Transverse colon (tissue), 4 donors: ENCODE data around the gene SGTB. TPM values are rescaled to one million over a fixed set of nuclear protein-coding genes. Genes with fewer than 3 reads are reported as not detected.
"Not testable (repeated sequence)": the region's sequence is repeated elsewhere in the genome, so short reads cannot be mapped to it uniquely, and the experiment has no call there.

ENCODE experiments used
- DNase-seq: peaks from one replicate; pipeline ENCODE4 v3.0.0-alpha.2; 2019
- H3K27ac ChIP-seq, 4 donors: fragments of 200-600 bp; sonication (generic); 2 replicates each; pipeline ENCODE4 v1.5.1; 2016 to 2018; ENCODE audit warnings: inconsistent platforms in 4 of 4
- H3K27me3 ChIP-seq: fragments of 200-600 bp; sonication (generic); 2 replicates; pipeline ENCODE4 v1.5.1; 2017; ENCODE audit warnings: inconsistent platforms
- H3K36me3 ChIP-seq, 4 donors: fragments of 200-600 bp; sonication (generic); 2 replicates each; pipeline ENCODE4 v1.5.1; 2017 to 2019; ENCODE audit warnings: inconsistent platforms in 4 of 4
- H3K4me1 ChIP-seq, 4 donors: fragments of 200-600 bp; sonication (generic); 2 replicates each; pipeline ENCODE4 v1.5.1; 2017 to 2020; ENCODE audit warnings: inconsistent platforms in 4 of 4
- H3K4me3 ChIP-seq, 4 donors: fragments of 200-600 bp; sonication (generic); 1 replicate in 1 of 4; 2 replicates in 3 of 4; pipeline versions ENCODE4 v1.5.1 to v1.6.1; 2017 to 2019; ENCODE audit warnings: inconsistent platforms in 4 of 4
- H3K9me3 ChIP-seq, 2 donors: fragments of 200-600 bp; sonication (generic); 2 replicates each; pipeline ENCODE4 v1.5.1; 2017 to 2019; ENCODE audit warnings: inconsistent platforms in 2 of 2
- EP300 ChIP-seq: sonication (generic); formaldehyde crosslinking; IDR thresholded peaks from one replicate; pipeline ENCODE4 v1.6.1; 2017; ENCODE audit warnings: antibody characterized with exemption, low read depth
- POLR2A ChIP-seq: fragments of 450-650 bp; IDR thresholded peaks from one replicate; pipeline ENCODE4 v1.6.1; 2016; ENCODE audit warnings: antibody characterized with exemption, mild to moderate bottlenecking, moderate library complexity
- POLR2AphosphoS5 ChIP-seq, 3 donors: sonication (generic); formaldehyde crosslinking; IDR thresholded peaks; one replicate each; pipeline ENCODE4 v1.6.1; 2016; ENCODE audit warnings: antibody characterized with exemption in 3 of 3
- WGBS, 2 donors: methylation state at CpG; one replicate each; pipeline ENCODE4 v1.1.5; 2018; ENCODE audit warnings: low coverage in 1 of 2; 5-methylcytosine and 5-hydroxymethylcytosine counted together
- in situ Hi-C, 4 donors: fragments of 200-750 bp; cut with MboI; loops; one replicate each; pipeline versions ENCODE4 v1.15.0 to v1.15.1; 2017; ENCODE audit warnings: low sequenced_read_pairs in 3 of 4, low pct_ligation_motif_present in 1 of 4, low pct_unique_long_range_greater_than_20kb in 1 of 4
- intact Hi-C: fragments of 100-400 bp; cut with DNase I; formaldehyde crosslinking; loops from one replicate; pipeline ENCODE4 v1.15.1; 2023; ENCODE audit warnings: low total_unique reads
- total RNA-seq, 4 donors: library from RNA; depleted of rRNA; stranded (reverse); fragments of >200 nt; gene quantifications; one replicate each; pipeline ENCODE4 v1.1.0, GENCODE V29; 2016
- TF ChIP-seq, protein P1 (sequence below), 5 experiments: fragments of 200-600 bp in 3 of 5; fragments of 450-650 bp in 2 of 5; sonication (generic) in 3 of 5; IDR thresholded peaks; 1 replicate in 2 of 5; 2 replicates in 3 of 5; pipeline ENCODE4 v1.5.1; 2016 to 2017; ENCODE audit warnings: antibody characterized with exemption in 5 of 5, inconsistent platforms in 3 of 5, mild to moderate bottlenecking in 2 of 5, moderate library complexity in 1 of 5

The SGTB gene
- total RNA-seq, 4 donors from 2014 or later, result 0.37 to 9.2 (median 4.0) TPM

DNA sequence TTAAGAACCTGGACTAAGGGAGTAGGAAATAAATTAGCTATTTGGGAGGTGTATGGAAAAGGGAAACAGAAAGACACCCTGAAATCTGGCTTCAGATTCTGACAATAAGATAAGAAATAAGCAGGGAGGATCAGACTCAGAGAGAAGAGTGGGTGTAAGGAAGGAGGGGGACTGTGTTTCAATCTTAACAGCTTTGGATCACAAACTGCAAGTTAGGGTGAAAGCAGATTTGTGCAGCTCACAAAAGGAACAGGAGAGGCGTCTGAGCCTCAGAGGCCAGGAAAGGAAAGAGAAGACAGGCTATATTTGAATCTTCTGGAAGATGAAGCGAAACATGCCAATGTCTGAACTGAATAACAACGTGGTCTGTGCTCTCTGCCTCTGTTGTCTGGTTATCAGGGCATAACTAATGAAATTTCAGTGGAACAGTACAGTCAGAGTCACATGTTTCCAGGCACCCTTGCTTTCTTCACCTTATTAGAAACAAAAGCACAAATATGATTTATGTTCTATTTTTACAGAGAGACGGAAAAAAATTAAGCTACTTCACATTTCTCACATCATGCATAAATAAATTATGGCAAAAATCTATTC is 26.6 kb downstream of the SGTB start:
- in situ Hi-C loops, result no loop called here
- no peak overlapping the region for H3K27ac ChIP-seq
- WGBS, 2 donors, result 81% methylated on average over 4 of the region's 4 CpGs
- intact Hi-C loops, result no loop called here
- no peaks in the 10 kb centered on the region for H3K9me3 ChIP-seq
- no peaks in the 10 kb centered on the region for H3K4me1 ChIP-seq
- H3K36me3 ChIP-seq, result no peaks in the 10 kb centered on the region
- no peak overlapping the region for H3K4me3 ChIP-seq
- no peaks in the 10 kb centered on the region for H3K27me3 ChIP-seq
- DNase-seq, result no peak
- no peak for TF ChIP-seq EP300
- no peak for TF ChIP-seq POLR2A
- no peak for TF ChIP-seq POLR2AphosphoS5 (IDR thresholded peaks at IDR 0.05)
- TF ChIP-seq, protein P1, sequence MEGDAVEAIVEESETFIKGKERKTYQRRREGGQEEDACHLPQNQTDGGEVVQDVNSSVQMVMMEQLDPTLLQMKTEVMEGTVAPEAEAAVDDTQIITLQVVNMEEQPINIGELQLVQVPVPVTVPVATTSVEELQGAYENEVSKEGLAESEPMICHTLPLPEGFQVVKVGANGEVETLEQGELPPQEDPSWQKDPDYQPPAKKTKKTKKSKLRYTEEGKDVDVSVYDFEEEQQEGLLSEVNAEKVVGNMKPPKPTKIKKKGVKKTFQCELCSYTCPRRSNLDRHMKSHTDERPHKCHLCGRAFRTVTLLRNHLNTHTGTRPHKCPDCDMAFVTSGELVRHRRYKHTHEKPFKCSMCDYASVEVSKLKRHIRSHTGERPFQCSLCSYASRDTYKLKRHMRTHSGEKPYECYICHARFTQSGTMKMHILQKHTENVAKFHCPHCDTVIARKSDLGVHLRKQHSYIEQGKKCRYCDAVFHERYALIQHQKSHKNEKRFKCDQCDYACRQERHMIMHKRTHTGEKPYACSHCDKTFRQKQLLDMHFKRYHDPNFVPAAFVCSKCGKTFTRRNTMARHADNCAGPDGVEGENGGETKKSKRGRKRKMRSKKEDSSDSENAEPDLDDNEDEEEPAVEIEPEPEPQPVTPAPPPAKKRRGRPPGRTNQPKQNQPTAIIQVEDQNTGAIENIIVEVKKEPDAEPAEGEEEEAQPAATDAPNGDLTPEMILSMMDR (IDR thresholded peaks at IDR 0.05), result no peak

DNA sequence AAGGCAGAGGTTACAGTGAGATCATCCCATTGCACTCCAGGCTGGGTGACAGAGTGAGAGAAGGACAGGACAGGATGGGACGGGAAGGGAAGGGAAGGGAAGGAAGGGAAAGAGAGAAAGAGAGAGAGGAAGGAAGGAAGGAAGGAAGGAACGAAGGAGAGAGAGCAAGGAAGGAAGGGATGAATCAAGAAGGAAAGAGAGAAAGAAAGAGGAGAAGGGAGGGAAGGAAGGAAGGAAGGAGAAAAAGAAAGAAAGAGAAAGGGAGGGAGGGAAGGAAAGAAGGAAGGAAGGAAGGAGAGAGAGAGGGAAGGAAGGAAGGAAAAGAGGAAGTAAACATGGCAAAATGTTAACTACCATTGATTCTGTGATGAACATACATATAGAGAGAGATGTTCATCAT is 28.8 kb downstream of the SGTB start:
- intact Hi-C loops (no loop called here), in situ Hi-C loops (no loop called here)
- DNase-seq, result no peak
- TF ChIP-seq, protein P1 (IDR thresholded peaks at IDR 0.05), result no peak
- TF ChIP-seq EP300 (no peak), POLR2AphosphoS5 (IDR thresholded peaks at IDR 0.05) (no peak), POLR2A (no peak)
- Histone ChIP-seq H3K27ac (no peak overlapping the region), H3K4me1 (no peaks in the 10 kb centered on the region), H3K27me3 (no peaks in the 10 kb centered on the region), H3K4me3 (no peak overlapping the region), H3K9me3 (no peaks in the 10 kb centered on the region), H3K36me3 (no peaks in the 10 kb centered on the region)
- WGBS, 2 donors, result 87 to 90% methylated on average over 2 of the region's 2 CpGs

DNA sequence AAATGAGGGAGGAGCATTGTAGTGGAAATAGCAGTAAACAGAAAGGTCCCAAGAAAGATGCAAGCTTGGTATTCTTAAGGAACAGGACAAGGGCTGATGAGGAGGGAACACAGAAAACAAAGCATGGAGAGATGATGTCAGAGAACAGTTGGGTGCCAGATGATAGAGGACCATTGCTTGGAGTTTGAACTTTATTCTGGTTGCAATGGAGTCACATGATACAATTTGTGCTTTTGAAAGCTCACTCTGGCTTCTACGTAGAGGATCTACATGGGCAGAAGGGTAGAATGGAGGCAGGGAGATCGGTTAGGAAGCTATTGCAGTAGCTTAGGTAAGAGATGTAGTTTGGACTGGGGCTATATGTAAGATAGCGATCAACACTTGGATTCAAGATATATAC is 39.8 kb downstream of the SGTB start:
- peaks cover 0 to 6% (median 2%) of the 10 kb centered on the region in 4 donors for H3K36me3 ChIP-seq
- 82 to 95% methylated on average over 3 of the region's 3 CpGs for WGBS, 2 donors
- H3K4me3 ChIP-seq, result no peak overlapping the region
- no peak overlapping the region for H3K27ac ChIP-seq
- no peaks in the 10 kb centered on the region for H3K9me3 ChIP-seq
- in situ Hi-C loops (no loop called here), intact Hi-C loops (no loop called here)
- no peak for DNase-seq
- no peaks in the 10 kb centered on the region for H3K4me1 ChIP-seq
- H3K27me3 ChIP-seq, result no peaks in the 10 kb centered on the region
- no peak for TF ChIP-seq EP300
- no peak for TF ChIP-seq POLR2A
- TF ChIP-seq POLR2AphosphoS5 (IDR thresholded peaks at IDR 0.05), result no peak
- TF ChIP-seq, protein P1 (IDR thresholded peaks at IDR 0.05), result no peak

DNA sequence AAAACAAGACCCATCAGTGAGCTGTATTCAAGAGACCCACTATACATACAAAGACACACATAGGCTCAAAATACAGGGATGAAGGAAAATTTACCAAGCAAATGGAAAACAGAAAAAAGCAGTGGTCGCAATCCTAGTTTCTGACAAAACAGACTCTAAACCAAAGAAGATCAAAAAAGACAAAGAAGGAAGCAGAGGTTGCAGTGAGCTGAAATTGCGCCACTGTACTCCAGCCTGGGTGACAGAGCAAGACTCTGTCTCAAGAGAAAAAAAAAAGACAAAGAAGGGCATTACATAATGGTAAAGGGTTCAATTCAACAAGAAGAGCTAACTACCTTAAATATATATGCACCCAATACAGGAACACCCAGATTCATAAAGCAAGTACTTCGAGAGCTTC is 45.9 kb downstream of the SGTB start:
- H3K9me3 ChIP-seq, H3K27me3 ChIP-seq, H3K27ac ChIP-seq, in situ Hi-C loops, DNase-seq, H3K36me3 ChIP-seq, H3K4me3 ChIP-seq, intact Hi-C loops, H3K4me1 ChIP-seq: not testable (repeated sequence)
- WGBS, 2 donors, result 86 to 91% methylated on average over 3 of the region's 3 CpGs

DNA sequence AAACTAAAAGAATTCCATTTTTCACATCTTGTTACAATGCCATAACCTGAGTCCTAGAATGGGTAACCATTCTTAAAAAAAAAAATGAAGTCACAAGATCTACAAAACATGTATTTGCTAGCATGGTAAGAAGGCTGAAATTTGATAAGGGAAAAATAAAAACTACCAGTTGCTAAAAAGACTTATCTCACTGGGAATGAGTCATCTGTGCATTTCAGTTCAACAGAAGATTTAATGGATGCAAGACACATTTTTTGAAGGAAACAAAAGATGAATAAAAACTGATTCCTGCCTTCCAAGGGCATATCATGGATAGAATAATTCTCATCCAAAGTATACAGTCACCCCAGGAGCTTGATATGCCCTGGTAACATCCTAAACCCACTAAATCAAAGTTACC is 47.2 kb downstream of the SGTB start:
- intact Hi-C loops, result no loop called here
- Histone ChIP-seq H3K27ac (no peak overlapping the region), H3K4me3 (no peak overlapping the region), H3K4me1 (no peaks in the 10 kb centered on the region), H3K27me3 (no peaks in the 10 kb centered on the region), H3K9me3 (no peaks in the 10 kb centered on the region), H3K36me3 (peaks cover 0 to 11% (median 0%) of the 10 kb centered on the region in 4 donors)
- DNase-seq, result no peak
- TF ChIP-seq EP300 (no peak), POLR2AphosphoS5 (IDR thresholded peaks at IDR 0.05) (no peak), POLR2A (no peak)
- TF ChIP-seq, protein P1 (IDR thresholded peaks at IDR 0.05), result no peak
- in situ Hi-C loops, result no loop called here
